Measurements from ENCODE around the gene TSPAN19.

DNA sequence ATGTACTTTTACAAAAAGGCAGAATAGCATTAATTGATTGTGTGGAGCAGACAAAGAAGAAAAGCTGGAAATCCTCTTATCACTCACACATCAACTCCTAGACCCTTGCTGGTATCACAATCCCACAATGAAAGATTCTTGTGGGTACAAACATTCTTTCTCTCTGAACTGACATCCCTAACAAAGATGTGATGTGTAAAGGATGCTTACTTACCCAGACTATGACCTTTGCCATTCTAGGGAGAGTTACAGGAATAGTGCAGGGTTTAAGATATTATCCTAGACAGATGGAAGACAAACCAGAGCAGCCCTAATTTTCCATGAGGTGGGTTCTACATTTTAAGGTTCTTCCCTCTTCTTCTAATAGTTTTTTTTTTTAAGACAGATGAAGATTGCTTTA lies 63.1 kb downstream of the TSPAN19 start:
- TF ChIP-seq ZNF184 (CRISPR knock-in tag; IDR thresholded peaks at IDR 0.05) (no peak), MCM5 (IDR thresholded peaks at IDR 0.05; ENCODE audit: low read depth) (no peak), NFIC (IDR thresholded peaks at IDR 0.05) (no peak)

Data from K562 (cell line).